Ovary (tissue), 3 donors: ENCODE measurements around the gene UGT1A5.

Source experiments
- CTCF ChIP-seq, 3 donors: fragments of 450-650 bp in 2 of 3; fragments of 200-600 bp in 1 of 3; IDR thresholded peaks; one replicate each; pipeline versions ENCODE4 v1.5.1 to v1.8.0; 2016 to 2022; ENCODE audit warnings: antibody characterized with exemption in 3 of 3, mild to moderate bottlenecking in 1 of 3
- EP300 ChIP-seq: sonication (generic); formaldehyde crosslinking; IDR thresholded peaks from one replicate; pipeline ENCODE4 v1.6.1; 2017; ENCODE audit warnings: antibody characterized with exemption
- POLR2A ChIP-seq: fragments of 450-650 bp; IDR thresholded peaks from one replicate; pipeline ENCODE4 v1.6.1; 2017; ENCODE audit warnings: antibody characterized with exemption, mild to moderate bottlenecking, moderate library complexity
- donor health status: DM: no; HTN: no; CAD: no.

- TF ChIP-seq POLR2A (no peak), CTCF (IDR thresholded peaks at IDR 0.05) (no peak), EP300 (no peak)
Observed at GRCh38 chr2:233791151-233791882, 78.6 kb downstream of the UGT1A5 start.
